CD4-positive, alpha-beta T cell treated with Interleukin-17A for 1 hour (primary cell): ENCODE data around the gene RNMT.
"Not testable (repeated sequence)": the region's sequence is repeated elsewhere in the genome, so short reads cannot be mapped to it uniquely, and the experiment has no call there.

Experiments used
- DNase-seq: peaks from one replicate; pipeline ENCODE4 v3.0.0-alpha.2; 2020

RNMT gene

DNA sequence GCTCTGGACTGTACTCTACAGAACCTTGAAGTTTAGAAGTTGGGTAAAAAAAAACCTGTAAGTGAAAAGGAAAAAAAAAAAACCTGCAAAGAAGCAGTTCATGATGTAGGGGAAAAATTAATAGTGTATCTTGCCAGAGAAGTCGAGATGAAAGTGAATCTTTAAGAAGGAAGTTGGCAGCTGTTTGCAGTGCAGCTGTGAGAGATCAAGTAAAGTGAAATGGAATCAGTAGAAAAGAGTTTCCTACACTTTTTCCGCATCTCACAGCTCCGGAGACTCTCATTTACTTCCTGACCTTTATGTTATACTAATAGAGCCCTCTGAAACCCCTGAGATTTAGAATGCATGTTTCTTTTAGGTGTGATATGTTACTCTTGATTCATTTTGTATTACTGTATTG is 19.2 kb downstream of the RNMT start:
- DNase-seq: no peak

GRCh38 chr18:13746633-13747032 is 20.2 kb downstream of the RNMT start:
- no peak for DNase-seq

DNA sequence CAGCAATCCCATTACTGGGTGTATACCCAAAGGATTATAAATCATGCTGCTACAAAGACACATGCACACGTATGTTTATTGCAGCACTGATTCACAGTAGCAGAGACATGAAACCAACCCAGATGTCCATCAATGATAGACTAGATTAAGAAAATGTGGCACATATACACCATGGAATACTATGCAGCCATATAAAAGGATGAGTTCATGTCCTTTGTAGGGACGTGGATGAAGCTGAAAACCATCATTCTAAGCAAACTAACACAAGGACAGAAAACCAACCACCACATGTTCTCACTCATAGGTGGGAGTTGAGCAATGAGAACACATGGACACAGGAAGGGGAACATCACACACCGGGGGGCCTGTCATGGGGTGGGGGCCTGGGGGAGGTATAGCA is 25.1 kb downstream of the RNMT start:
- not testable (repeated sequence) for DNase-seq

DNA sequence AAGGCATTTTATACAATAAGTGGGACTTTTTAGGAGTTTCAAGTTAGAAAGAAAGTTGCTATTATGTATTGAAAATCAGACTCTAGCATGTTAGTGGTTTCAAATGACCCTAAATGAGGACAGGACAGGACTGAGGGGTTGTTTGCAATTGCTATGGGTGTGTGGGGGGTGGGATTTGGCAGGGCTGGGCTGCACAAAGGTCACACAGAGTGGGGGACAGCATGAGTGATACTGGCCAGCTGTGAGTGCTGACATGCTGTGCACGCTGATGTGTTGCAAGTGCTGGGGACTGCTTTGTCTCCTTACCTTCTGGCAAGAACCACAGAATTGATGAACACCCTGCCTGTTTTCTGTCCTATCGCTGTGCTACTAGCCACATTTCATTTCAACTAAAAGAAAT is 29.8 kb downstream of the RNMT start:
- no peak for DNase-seq

DNA sequence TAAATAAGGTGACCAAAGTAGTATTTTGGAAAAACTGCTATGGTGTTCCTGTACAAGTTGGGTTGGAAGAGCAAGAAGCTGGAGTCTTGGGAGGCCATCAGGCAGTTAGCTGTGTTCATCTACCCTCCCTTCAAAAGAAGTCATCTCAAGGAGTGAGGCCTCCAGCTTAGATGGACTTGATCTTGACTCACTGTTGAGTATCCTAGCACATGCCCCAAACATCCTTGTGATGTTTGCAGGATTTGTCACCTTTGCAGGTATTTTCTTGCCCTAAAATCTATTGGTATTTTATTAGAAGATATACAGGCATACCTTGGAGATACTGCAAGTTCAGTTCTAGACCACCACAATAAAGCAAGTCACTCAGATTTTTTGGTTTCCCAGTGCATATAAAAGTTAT is 30.2 kb downstream of the RNMT start:
- DNase-seq: no peak

DNA sequence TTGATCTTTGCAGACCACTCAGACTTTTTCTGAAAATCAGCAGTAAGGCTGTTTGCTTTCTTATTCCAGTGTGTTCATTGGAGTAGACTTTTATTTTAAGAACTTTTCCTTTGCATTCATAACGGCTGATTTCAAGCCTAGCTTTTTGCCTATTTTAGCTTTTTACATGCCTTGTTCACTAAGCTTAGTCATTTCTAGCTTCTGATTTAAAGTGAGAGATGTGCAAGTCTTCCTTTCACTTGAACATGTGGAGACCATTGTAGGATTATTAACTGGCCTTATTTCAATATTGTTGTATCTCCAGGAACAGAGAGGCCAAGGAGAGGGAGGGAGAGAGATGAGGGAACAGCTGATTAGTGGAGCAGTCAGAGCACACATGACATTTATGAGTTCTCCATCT is 32.1 kb downstream of the RNMT start:
- DNase-seq: no peak

GRCh38 chr18:13760047-13760446 is 33.6 kb downstream of the RNMT start:
- no peak for DNase-seq

GRCh38 chr18:13762690-13763439 is 36.4 kb downstream of the RNMT start:
- DNase-seq: no peak

GRCh38 chr18:13775058-13775457 is 48.6 kb downstream of the RNMT start:
- no peak for DNase-seq

DNA sequence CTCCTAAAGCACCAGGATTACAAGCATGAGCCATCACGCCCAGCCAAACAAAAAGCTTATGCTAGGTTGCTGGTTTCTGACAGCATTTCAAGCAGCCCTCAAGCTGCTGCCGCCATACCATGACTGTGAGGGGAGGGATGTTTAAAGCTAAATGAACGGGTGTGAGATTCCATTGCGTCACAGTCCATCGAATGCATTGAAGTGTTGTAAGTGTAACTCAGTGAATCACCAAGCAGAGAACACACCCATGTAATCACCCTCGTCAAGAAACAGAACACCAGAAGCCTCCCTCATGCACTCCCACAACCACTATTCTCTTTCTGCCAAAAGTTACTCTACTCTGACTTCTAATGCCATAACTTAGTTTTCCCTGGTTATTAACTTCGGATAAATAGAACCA is 64.7 kb downstream of the RNMT start:
- no peak for DNase-seq

GRCh38 chr18:13793819-13794218 is 67.3 kb downstream of the RNMT start:
- no peak for DNase-seq

DNA sequence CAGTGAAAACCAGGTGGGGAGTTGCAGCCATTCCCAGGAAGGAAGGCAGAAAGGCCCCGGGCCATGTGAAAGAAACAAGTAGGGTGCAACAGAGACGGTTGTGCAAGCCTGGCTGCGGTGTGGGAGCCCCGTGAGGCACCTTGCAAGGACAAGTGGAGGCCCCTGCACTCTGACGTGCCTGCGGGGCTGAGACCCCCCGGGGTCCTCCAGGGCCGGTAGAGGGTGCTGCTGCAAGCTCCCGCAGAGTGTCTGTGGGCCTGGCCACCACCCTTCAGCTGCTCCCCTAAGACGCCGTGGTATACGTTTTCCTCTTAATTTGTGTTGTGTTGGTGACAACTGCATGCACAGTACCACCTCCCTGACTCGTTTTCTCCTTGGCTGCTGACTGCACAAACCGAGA is 70.0 kb downstream of the RNMT start:
- DNase-seq: no peak

DNA sequence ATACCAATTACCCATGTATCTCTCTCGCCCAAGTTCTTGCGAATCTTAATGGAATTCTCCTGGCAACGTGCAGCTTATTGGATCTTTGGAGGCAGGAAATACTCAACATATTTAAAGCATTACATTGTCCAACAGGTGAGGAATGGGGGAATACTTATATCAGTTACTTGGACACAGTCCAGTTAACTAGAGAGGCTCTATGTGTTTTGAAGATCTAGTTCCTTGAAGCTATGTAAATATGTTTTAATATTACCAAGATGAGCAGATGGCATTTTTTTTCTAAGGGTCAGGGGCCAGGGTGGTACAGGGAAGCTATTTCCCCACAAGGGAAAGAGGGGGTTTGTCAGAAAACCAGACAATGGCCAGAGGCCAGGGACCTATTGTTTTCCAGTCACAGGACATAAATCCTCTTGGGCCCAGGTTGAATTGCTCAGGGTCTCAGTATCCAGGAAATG is 70.7 kb downstream of the RNMT start:
- DNase-seq: no peak

GRCh38 chr18:13799396-13799795 is 72.9 kb downstream of the RNMT start:
- DNase-seq: no peak

- DNase-seq: peak; percentile 30
Observed at GRCh38 chr18:13800505-13801259, 74.2 kb downstream of the RNMT start.

- no peak for DNase-seq
Observed at GRCh38 chr18:13801260-13801601, 74.8 kb downstream of the RNMT start.

- DNase-seq: no peak
Observed at GRCh38 chr18:13804305-13804704, 77.8 kb downstream of the RNMT start.

DNA sequence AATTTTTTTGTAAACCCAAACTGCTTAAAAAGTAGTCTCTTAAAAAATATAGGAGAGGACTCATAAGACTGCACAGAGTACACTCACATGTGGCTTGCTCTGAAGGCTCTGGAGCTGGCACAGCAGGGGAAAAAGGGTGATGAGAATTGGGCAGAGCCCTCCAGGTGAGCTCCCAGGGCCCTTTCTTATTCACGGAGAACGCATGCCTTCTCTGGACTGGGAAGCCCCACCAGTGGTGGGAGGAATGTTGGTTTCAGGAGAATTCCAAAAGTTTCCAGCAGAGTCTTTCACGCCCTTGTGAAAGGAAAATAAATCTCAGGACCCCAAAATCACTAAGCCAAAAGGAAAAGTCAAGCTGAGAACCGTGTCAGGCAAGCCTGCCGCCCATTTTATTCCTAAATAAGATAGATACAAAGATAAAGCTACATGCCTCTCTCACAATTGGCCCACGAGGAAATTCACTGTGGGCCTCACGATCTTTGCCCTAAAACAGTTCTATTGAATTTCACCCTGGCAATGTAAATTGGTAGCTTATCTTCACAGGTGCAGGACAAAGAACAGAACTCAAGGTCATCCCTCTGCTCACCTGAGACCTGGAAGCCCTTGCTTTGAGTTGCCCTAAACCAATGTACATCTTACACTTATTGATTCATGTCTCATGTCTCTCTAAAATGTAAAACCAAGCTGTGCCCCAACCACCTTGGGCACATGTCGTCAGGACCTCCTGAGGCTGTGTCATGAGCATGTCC is 82.0 kb downstream of the RNMT start:
- no peak for DNase-seq

DNA sequence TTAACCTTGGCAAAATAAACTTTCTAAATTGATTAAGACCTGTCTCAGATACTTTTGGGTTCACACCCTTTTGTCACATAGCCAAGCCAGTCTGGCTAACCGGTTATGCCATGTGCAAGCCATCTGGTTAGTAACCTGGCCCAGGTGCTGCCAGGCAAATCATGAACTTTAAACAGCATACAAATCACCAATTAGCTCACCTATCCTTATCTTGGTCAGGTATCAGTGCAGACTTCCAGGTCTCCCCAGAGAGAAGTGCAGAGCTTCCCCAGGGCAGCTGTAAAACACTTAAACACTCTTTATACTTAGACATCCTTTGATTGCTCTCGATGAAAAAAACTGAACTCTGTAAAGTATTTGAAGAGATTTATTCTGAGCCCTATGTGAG is 82.6 kb downstream of the RNMT start:
- DNase-seq: no peak

GRCh38 chr18:13809531-13810255 is 83.2 kb downstream of the RNMT start:
- DNase-seq: no peak

DNA sequence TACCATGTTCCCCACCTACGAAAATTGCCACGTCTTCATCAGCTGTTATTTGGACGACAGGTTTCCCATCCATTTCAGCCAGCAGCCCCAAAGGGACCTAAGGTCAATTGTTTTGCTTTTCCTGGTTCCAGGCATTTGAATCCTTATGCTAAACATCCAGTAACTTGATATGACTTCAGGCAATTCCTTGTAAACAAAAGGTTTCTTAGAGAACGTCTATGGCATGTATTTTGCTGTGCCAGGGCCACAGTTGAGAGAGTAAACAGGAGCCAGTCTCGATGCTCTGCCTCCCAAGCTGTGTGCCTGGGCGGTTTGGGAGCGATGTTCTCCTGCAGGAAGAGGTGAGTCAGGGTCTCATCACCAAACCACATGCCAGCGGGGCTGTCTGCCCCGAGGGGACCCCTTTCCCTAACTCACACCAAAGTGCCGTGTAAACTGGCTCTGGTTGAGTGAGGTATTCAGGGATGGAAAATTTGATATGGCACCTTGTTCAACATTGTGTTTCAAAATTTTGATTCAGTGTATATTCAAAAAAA is 84.5 kb downstream of the RNMT start:
- no peak for DNase-seq

DNA sequence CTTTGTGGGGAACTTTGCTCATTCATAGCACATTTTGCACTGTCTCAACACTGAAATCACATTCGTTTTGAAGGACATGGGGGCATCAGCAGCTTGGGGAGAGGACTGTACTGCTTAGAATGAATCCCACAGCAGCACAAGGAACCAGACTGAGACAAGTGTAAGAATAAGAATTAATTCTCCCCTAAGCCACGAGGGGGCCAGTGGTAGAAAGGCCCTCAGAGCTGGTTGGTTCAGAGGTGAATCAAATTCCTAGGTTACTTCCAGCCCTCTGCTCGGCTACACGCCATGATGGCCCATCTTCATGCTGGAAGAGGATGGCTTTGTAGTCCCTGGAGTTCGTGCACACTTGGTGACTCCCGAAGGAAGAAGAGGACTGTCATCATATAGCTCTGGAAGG is 85.5 kb downstream of the RNMT start:
- DNase-seq: no peak

DNA sequence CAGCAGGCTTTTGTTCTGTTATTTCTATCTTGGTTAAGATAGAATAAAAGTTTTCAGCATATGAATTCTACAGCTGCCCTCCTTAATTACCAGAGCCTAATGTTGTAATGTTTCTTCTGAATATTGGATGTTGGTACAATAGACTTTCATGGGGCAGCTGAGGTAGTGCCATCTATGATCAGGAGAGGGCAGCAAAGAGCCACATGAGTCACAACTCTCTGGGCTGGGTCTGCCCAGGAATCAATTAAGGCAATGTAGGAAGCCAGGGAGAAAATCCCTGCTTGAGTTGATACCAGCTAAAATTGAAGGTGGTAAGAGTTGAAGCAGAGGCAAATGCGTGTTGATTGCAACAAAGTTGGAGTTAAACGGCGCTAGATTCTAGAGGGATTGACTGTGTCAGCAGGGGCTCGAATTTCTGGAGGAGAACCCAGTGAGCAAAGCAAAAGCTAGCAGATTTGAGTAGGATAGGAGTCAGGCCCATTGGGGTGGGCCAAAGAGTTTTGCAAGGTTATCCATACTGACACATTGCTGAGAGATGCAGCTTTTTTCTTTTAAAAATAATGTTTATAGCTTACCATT is 86.9 kb downstream of the RNMT start:
- peak; percentile 56 for DNase-seq
